Erythroblast (primary cell): ENCODE measurements around the gene EIF4E1B.

Experiments
- GATA1 ChIP-seq: IDR thresholded peaks from 2 replicates; pipeline ENCODE4 v1.6.1; 2011; ENCODE audit warnings: low read depth, mild to moderate bottlenecking, control low read depth, low read length, moderate library complexity
- POLR2A ChIP-seq: IDR thresholded peaks from 2 replicates; pipeline ENCODE4 v1.6.1; 2011; ENCODE audit warnings: mild to moderate bottlenecking, low read length

DNA sequence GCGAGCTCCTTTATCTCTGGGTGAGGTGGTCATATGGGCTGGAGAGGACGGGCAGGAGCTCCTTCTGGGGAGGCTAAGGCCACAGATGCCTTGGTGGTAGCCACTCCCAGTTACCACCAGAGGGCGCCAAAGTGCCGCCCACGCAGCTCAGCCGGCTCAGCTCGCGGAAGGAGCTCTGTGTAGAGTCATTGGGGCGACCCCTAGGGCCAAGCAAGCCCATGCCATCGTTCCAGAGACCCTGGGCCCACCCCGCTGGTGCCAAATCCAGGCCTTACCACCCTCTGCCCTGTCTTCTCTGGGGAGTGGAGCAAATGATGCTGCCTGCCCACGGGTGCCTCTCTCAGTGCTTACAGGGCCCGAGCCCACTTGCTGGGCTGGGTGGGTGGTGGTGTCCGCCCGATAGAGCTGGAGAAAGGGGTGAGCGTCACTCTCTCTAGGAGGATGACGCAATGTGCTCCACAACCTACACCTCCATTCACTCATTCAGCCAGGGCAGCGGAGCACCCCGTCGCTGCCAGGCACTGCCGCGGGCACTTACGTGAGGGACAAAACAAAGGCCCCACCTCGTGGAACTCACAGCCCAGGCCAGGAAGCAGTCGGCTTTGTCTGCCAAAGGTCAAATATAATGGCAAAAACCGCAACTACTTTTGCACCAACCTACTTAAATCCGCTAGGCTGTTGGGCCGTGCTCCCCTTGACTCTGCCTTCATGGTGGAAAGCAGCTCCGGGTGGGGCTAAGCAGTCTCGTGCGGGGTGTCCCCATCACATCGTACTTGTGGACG is 30.6 kb downstream of the EIF4E1B start:
- TF ChIP-seq POLR2A: no peak
- no peak for TF ChIP-seq GATA1
